C4-2B (cell line): Measurements from ENCODE around the gene HSF2.

Experiments used
- H3K27ac ChIP-seq: fragments of 450-650 bp; 2 replicates; pipeline ENCODE4 v1.5.1; 2017
- ZFX ChIP-seq: fragments of 450-650 bp; IDR thresholded peaks from 2 replicates; pipeline ENCODE4 v1.6.1; 2017
- TF ChIP-seq, protein P1 (sequence below): fragments of 450-650 bp; conservative IDR thresholded peaks from 2 replicates; pipeline ENCODE4 v1.5.1; 2017; ENCODE audit warnings: mild to moderate bottlenecking

Gene HSF2

DNA sequence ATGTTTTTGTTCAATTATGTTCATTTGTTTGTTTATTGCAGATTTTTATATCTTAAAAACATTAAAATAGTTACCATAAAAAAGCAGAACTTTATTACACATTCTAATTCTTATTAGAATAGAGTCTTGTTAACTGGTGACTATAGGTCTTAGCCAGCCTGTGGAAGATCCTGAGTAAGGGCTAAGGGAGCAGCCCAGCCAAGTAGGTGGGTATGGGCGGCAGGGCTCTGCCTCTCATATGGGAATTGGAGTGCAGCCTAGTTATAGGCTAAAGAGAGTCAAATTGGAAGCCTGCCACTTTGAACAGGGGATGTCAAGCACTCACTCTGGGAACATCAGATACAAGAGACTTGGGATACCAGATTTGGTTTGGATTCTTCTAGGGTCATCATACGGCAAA lies 10.5 kb upstream of the HSF2 start:
- no peak overlapping the region for H3K27ac ChIP-seq
- no peak for TF ChIP-seq ZFX
- TF ChIP-seq, protein P1, sequence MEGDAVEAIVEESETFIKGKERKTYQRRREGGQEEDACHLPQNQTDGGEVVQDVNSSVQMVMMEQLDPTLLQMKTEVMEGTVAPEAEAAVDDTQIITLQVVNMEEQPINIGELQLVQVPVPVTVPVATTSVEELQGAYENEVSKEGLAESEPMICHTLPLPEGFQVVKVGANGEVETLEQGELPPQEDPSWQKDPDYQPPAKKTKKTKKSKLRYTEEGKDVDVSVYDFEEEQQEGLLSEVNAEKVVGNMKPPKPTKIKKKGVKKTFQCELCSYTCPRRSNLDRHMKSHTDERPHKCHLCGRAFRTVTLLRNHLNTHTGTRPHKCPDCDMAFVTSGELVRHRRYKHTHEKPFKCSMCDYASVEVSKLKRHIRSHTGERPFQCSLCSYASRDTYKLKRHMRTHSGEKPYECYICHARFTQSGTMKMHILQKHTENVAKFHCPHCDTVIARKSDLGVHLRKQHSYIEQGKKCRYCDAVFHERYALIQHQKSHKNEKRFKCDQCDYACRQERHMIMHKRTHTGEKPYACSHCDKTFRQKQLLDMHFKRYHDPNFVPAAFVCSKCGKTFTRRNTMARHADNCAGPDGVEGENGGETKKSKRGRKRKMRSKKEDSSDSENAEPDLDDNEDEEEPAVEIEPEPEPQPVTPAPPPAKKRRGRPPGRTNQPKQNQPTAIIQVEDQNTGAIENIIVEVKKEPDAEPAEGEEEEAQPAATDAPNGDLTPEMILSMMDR: no peak

DNA sequence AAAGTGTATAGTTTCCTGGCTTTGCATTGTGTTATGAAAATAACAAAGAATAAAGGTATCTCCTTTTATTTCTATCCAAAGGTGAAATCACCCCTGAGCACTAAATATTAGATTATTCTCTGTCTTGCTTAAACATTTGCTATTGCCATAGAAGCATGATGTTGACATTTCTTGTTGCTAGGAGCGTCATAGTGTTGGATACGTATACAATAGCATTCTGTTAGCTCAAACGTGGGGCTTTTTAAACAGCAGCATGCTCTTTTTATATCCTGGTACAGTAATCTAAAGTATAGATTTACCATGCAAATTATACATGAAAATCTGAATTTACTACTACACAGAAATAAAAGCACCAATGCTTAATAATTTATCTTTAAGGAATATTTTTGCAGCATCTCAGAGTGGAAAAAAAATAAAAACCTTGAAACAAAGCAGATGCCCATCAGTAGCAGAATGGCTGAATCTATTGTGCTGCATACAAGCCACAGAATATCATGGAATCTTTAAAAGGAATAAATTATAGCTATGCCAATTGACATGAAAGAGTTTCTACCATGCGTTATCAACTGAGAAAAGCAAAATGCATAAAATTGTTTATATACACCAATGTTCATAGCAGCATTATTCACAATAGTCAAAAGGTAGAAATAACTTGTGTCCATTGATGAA lies 9.6 kb upstream of the HSF2 start:
- no peak overlapping the region for H3K27ac ChIP-seq
- TF ChIP-seq ZFX: no peak
- TF ChIP-seq, protein P1: no peak

DNA sequence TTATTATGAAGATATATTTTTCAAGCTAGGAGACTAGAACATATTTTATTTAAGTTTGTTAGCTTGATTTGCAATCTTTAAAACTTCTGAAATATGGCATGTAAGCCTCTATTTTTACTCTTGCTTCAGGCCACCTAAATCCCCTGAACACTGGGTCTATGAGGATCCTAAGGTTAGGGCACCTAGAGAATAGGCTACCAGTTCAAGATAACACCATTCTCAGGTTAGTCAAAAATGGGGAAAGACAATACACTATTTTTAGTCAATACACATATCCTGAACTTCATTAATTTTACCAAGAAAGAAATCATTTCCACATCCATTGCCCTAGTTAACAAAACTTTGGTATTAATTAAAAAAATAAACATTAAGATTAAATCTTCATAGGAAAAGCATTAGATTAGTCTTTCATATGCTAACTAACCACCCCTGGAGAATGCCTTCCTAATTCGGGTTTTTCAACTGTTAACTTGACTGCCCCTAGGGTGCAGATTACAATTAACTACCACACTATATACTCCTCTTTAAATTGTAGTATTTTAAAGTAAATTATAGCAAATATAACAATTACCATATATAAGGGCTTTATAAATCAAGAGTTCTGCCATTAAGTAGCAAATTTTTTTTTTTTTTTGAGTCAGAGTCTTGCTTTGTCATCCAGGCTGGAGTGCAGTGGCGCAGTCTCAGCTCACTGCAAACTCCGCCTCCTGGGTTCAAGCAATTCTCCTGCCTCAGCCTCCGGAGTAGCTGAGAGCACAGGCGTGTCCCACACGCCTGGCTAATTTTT lies 6.7 kb upstream of the HSF2 start:
- H3K27ac ChIP-seq: no peak overlapping the region
- TF ChIP-seq ZFX: no peak
- TF ChIP-seq, protein P1: no peak

DNA sequence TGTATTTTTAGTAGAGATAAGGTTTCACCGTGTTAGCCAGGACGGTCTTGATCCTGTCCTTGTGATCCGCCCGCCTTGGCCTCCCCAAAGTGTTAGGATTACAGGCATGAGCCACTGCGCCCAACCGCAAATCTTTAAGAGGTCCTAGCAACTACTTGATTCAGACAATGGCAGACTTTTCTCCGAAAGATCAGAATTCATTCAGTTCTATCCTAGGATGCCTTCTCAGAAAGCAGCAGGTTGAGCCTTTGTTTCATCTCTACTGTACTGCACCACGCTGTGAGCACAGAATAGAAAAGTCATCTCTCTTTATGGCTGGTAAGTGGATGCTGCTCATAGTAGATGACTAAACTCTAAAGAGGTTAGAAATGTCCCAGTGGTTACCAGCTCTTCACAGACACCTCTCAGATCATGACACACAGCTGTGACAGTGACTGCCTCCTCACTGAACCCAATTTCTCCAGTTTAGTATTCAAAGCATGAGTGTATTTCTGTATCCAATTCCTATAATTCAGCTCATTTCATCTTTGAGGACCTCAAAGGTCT lies 6.0 kb upstream of the HSF2 start:
- TF ChIP-seq ZFX: no peak
- TF ChIP-seq, protein P1: no peak
- no peak overlapping the region for H3K27ac ChIP-seq

DNA sequence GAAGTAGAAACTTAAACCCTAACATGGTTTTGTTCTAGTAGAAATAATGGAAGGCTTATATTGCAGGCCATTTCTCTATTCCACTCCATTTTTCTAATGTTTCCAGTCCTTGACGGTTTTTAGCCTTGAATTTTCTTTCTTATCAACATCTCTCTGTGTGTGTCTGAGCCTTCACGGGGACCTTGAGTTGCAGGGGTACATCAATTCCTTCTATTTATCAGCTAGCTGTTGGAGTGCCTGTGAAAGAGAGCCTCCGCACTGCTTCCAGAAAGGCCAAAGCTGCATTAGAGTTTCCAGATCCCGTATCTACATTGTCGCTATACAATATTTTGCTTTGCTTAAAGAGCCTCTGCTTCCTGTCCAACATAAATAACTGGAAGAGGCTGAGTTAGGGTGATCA lies 5.4 kb upstream of the HSF2 start:
- TF ChIP-seq, protein P1: no peak
- no peak for TF ChIP-seq ZFX
- H3K27ac ChIP-seq: no peak overlapping the region

DNA sequence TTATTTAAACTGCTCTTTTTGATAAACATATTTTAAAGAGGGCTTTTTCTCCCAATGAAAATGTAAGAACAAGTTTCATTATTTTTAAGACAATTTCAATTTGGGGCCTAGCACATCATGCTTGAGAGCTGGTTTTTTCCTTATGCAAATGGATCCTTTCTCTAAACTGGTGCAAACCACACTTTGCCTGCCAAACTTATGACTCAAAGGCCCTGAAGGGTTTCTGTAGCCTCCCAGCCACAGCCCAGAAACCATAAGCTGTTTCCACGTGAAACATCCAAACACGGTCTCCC lies 451 bp upstream of the HSF2 start:
- no peak overlapping the region for H3K27ac ChIP-seq
- TF ChIP-seq ZFX: no peak
- TF ChIP-seq, protein P1: no peak

DNA sequence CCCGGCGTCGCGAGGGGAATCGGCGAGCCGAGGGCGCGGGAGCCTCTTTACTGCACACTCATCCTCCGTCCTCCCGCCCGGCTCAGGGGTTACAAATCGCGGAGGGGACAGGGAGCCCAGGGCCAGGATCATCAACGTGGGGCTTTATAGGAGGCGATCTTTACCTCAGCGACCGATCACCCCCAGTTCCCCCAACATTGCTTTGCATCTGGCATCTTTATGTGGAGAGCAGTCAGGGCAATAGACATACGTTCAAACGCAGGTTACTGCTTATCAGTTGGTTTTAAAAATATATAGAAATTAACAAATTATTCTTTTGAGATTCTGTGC lies 634 bp downstream of the HSF2 start:
- peak overlapping the region; percentile 90 for H3K27ac ChIP-seq
- peak; percentile 27; the same call in 1 of the 2 replicates for TF ChIP-seq ZFX
- TF ChIP-seq, protein P1: no peak
